ENCODE measurements around the gene SCUBE2.

DNA sequence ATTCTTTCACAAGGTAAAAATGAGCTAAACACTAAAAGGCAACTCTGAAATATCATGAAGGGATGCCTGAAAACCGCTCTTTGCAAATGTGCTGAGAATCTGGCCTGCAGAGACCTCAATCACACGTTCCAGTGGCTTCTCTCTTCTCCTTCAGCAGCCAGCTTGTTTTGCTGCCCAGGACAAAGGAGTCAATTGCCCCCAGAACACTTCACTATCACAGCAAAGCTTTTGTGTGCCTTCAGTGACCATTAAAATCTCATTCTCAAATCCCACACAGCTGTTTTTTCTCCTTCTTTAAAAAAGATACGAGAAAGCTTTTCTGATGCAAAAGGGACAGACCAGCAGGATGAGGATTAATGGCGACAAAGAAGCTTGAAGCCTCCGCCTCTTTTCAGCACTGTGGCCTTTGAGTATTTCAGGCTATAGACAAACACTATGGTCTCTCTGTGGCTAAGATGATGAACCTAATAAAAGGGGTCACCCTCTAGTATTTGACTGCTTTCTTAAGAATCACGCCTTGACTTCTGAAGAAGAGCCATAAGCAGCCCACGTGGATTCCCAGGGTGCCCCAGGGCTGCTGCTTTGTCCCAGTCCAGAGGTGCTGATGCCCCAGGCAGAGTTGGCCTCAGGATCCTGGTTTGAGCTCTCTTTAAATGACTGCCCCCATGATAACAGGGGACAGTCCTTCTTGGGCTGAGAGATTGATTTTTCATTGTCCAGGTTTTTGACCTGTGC, 54.2 kb downstream of the SCUBE2 start:
- TF ChIP-seq, protein P1, sequence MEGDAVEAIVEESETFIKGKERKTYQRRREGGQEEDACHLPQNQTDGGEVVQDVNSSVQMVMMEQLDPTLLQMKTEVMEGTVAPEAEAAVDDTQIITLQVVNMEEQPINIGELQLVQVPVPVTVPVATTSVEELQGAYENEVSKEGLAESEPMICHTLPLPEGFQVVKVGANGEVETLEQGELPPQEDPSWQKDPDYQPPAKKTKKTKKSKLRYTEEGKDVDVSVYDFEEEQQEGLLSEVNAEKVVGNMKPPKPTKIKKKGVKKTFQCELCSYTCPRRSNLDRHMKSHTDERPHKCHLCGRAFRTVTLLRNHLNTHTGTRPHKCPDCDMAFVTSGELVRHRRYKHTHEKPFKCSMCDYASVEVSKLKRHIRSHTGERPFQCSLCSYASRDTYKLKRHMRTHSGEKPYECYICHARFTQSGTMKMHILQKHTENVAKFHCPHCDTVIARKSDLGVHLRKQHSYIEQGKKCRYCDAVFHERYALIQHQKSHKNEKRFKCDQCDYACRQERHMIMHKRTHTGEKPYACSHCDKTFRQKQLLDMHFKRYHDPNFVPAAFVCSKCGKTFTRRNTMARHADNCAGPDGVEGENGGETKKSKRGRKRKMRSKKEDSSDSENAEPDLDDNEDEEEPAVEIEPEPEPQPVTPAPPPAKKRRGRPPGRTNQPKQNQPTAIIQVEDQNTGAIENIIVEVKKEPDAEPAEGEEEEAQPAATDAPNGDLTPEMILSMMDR (IDR thresholded peaks at IDR 0.05) = no peak
- no peak for TF ChIP-seq POLR2A (IDR thresholded peaks at IDR 0.05)
